H9 (cell line): Measurements from ENCODE around the gene DIP2C. TPM values are rescaled to one million over a fixed set of nuclear protein-coding genes. Genes with fewer than 3 reads are reported as not detected.

ENCODE experiments used
- DNase-seq: peaks from one replicate; pipeline ENCODE4 v3.0.0-alpha.2; 2017
- H2AFZ ChIP-seq: one replicate; pipeline ENCODE4 v1.6.1; 2013; ENCODE audit warnings: mild to moderate bottlenecking, low read length, control low read depth, moderate library complexity
- H2AK5ac ChIP-seq: 2 replicates; pipeline ENCODE4 v1.6.1; 2013; ENCODE audit warnings: low read length, control low read depth, mixed read lengths; ENCODE audit not compliant: insufficient read length
- H2BK120ac ChIP-seq: one replicate; pipeline ENCODE4 v1.6.1; 2013; ENCODE audit warnings: low read depth, mild to moderate bottlenecking, low read length, control low read depth, inconsistent platforms; ENCODE audit not compliant: poor library complexity, severe bottlenecking
- H2BK12ac ChIP-seq: 2 replicates; pipeline ENCODE4 v1.6.1; 2013; ENCODE audit warnings: low read length, control low read depth, mixed read lengths, low read depth; ENCODE audit not compliant: insufficient read length
- H2BK15ac ChIP-seq: 2 replicates; pipeline ENCODE4 v1.6.1; 2013; ENCODE audit warnings: low read depth, low read length, control low read depth
- H2BK20ac ChIP-seq: one replicate; pipeline ENCODE4 v1.6.1; 2013; ENCODE audit warnings: low read depth, mild to moderate bottlenecking, low read length, control low read depth, inconsistent platforms; ENCODE audit not compliant: poor library complexity, severe bottlenecking
- H2BK5ac ChIP-seq: 2 replicates; pipeline ENCODE4 v1.6.1; 2013; ENCODE audit warnings: low read length, control low read depth, mixed read lengths; ENCODE audit not compliant: insufficient read length
- H3K14ac ChIP-seq: 2 replicates; pipeline ENCODE4 v1.6.1; 2013; ENCODE audit warnings: low read length, control low read depth; ENCODE audit not compliant: insufficient read depth
- H3K18ac ChIP-seq: 2 replicates; pipeline ENCODE4 v1.6.1; 2013; ENCODE audit warnings: low read depth, mild to moderate bottlenecking, mixed read lengths, low read length, control low read depth; ENCODE audit not compliant: insufficient read length
- H3K23ac ChIP-seq: 2 replicates; pipeline ENCODE4 v1.6.1; 2013; ENCODE audit warnings: low read length, control low read depth, mixed read lengths, low read depth; ENCODE audit not compliant: insufficient read length
- H3K23me2 ChIP-seq: 2 replicates; pipeline ENCODE4 v1.6.1; 2013; ENCODE audit warnings: low read depth, mild to moderate bottlenecking, mixed read lengths, low read length, control low read depth; ENCODE audit not compliant: insufficient read length, poor library complexity, severe bottlenecking
- H3K27ac ChIP-seq: 2 replicates; pipeline ENCODE4 v1.5.1; 2013; ENCODE audit warnings: low read length, control low read depth, mixed read lengths, low read depth; ENCODE audit not compliant: insufficient read length
- H3K27me3 ChIP-seq: 2 replicates; pipeline ENCODE4 v1.6.1; 2013; ENCODE audit warnings: low read length, control low read depth, inconsistent platforms; ENCODE audit not compliant: insufficient read depth
- H3K4ac ChIP-seq: 2 replicates; pipeline ENCODE4 v1.6.1; 2013; ENCODE audit warnings: low read depth, mild to moderate bottlenecking, control low read depth, inconsistent platforms, low read length, moderate library complexity
- H3K4me1 ChIP-seq: 2 replicates; pipeline ENCODE4 v1.6.1; 2013; ENCODE audit warnings: low read length, control low read depth, inconsistent platforms; ENCODE audit not compliant: insufficient read depth
- H3K4me2 ChIP-seq: 2 replicates; pipeline ENCODE4 v1.6.1; 2013; ENCODE audit warnings: low read length, control low read depth, mixed read lengths; ENCODE audit not compliant: insufficient read length, insufficient read depth
- H3K56ac ChIP-seq: 2 replicates; pipeline ENCODE4 v1.6.1; 2013; ENCODE audit warnings: low read depth, mild to moderate bottlenecking, mixed read lengths, low read length, control low read depth; ENCODE audit not compliant: insufficient read length
- H3K79me1 ChIP-seq: 2 replicates; pipeline ENCODE4 v1.6.1; 2013; ENCODE audit warnings: low read depth, mild to moderate bottlenecking, moderate library complexity, low read length, control low read depth, inconsistent platforms; ENCODE audit not compliant: insufficient read depth, poor library complexity, severe bottlenecking
- H3K79me2 ChIP-seq: 2 replicates; pipeline ENCODE4 v1.6.1; 2013; ENCODE audit warnings: low read length, control low read depth, inconsistent platforms; ENCODE audit not compliant: insufficient read depth
- H3K9ac ChIP-seq: 2 replicates; pipeline ENCODE4 v1.6.1; 2013; ENCODE audit warnings: low read length, control low read depth, mixed read lengths; ENCODE audit not compliant: insufficient read length; ENCODE audit errors: extremely low read depth
- H3K9me3 ChIP-seq: one replicate; pipeline ENCODE4 v1.6.1; 2013; ENCODE audit warnings: low read depth, low read length, inconsistent platforms; ENCODE audit not compliant: control insufficient read depth
- H3T11ph ChIP-seq: one replicate; pipeline ENCODE4 v1.6.1; 2013; ENCODE audit warnings: mild to moderate bottlenecking, low read length, control low read depth, inconsistent platforms
- H4K20me1 ChIP-seq: one replicate; pipeline ENCODE4 v1.6.1; 2013; ENCODE audit not compliant: control insufficient read depth, insufficient read length, insufficient read depth
- H4K5ac ChIP-seq: 2 replicates; pipeline ENCODE4 v1.6.1; 2013; ENCODE audit warnings: low read depth, mild to moderate bottlenecking, mixed read lengths, low read length, control low read depth; ENCODE audit not compliant: insufficient read length
- H4K8ac ChIP-seq: replicated peaks from 2 replicates; pipeline ENCODE4 v1.6.1; 2013; ENCODE audit warnings: low read length, control low read depth, mixed read lengths, low read depth; ENCODE audit not compliant: insufficient read length
- H4K91ac ChIP-seq: 2 replicates; pipeline ENCODE4 v1.6.1; 2013; ENCODE audit warnings: low read depth, mild to moderate bottlenecking, moderate library complexity, mixed read lengths, low read length, control low read depth; ENCODE audit not compliant: insufficient read length
- H3K27ac Mint-ChIP-seq, 3 experiments: 2 replicates in 2 of 3; 3 replicates in 1 of 3; pipeline ENCODE4 v1.8.0; 2020 to 2021; ENCODE audit warnings: mixed read lengths in 3 of 3, mild to moderate bottlenecking in 1 of 3, moderate library complexity in 1 of 3
- H3K27me3 Mint-ChIP-seq: 2 replicates; pipeline ENCODE4 v1.8.0; 2021; ENCODE audit warnings: low read depth, mild to moderate bottlenecking, moderate library complexity, mixed read lengths
- H3K36me3 Mint-ChIP-seq, 3 experiments: 2 replicates in 2 of 3; 3 replicates in 1 of 3; pipeline ENCODE4 v1.8.0; 2020 to 2021; ENCODE audit warnings: low read depth in 3 of 3, mixed read lengths in 3 of 3; ENCODE audit not compliant: insufficient read depth in 1 of 3
- H3K4me1 Mint-ChIP-seq, 2 experiments: 2 replicates each; pipeline ENCODE4 v1.8.0; 2020; ENCODE audit warnings: mixed read lengths in 2 of 2
- H3K4me3 Mint-ChIP-seq, 2 experiments: 2 replicates in 1 of 2; 3 replicates in 1 of 2; pipeline ENCODE4 v1.8.0; 2020 to 2021; ENCODE audit warnings: mild to moderate bottlenecking in 2 of 2, mixed read lengths in 2 of 2, moderate library complexity in 1 of 2
- H3K9me3 Mint-ChIP-seq, 2 experiments: 2 replicates in 1 of 2; 3 replicates in 1 of 2; pipeline ENCODE4 v1.8.0; 2020; ENCODE audit warnings: mild to moderate bottlenecking in 2 of 2, mixed read lengths in 2 of 2, moderate library complexity in 1 of 2
- CTCF ChIP-seq: fragments of 200-600 bp; sonication (generic); conservative IDR thresholded peaks from 3 replicates; pipeline ENCODE4 v1.8.0; 2021; ENCODE audit warnings: antibody characterized with exemption, mild to moderate bottlenecking
- WGBS: extraction: QIAGEN DNeasy Blood & Tissue Kit; methylation state at CpG from one replicate; pipeline ENCODE4 v1.1.7; 2013; ENCODE audit warnings: missing lambda C conversion rate, low lambda C conversion rate, mixed read lengths; ENCODE audit not compliant: insufficient read length; ENCODE audit errors: extremely low coverage; 5-methylcytosine and 5-hydroxymethylcytosine counted together
- total RNA-seq: library from RNA; stranded (reverse); gene quantifications from 2 replicates; pipeline ENCODE4 v1.2.1, GENCODE V29; 2021

DIP2C gene
- total RNA-seq, 1 experiment from 2014 or later, result 7.9 TPM

GRCh38 chr10:561721-562120 lies 127.7 kb downstream of the DIP2C start:
- H3K14ac ChIP-seq, result no peak overlapping the region; the same call in 1 of the 2 replicates
- no peaks in the 10 kb centered on the region for H3K23me2 ChIP-seq
- H3K79me2 ChIP-seq, result no peaks in the 10 kb centered on the region; the same call in 1 of the 2 replicates
- H2AK5ac ChIP-seq, result no peak overlapping the region
- H3K9me3 ChIP-seq, result no peaks in the 10 kb centered on the region
- no peak overlapping the region for H3K56ac ChIP-seq
- H2BK12ac ChIP-seq, result no peak overlapping the region
- H3K27ac Mint-ChIP-seq, result no peak overlapping the region; a peak in 1 of 7 replicates
- H2BK5ac ChIP-seq, result no peak overlapping the region
- peaks cover 33 to 36% of the 10 kb centered on the region in 2 experiments for H3K4me1 Mint-ChIP-seq
- H2BK120ac ChIP-seq, result no peak overlapping the region
- H2BK20ac ChIP-seq, result no peak overlapping the region
- no peak overlapping the region for H2BK15ac ChIP-seq
- no peaks in the 10 kb centered on the region for H3K27me3 ChIP-seq
- H3T11ph ChIP-seq, result no peak overlapping the region
- H4K8ac ChIP-seq, result no peak overlapping the region
- TF ChIP-seq CTCF, result no peak
- no peak for DNase-seq
- no peak overlapping the region for H2AFZ ChIP-seq
- no peak overlapping the region for H4K91ac ChIP-seq
- H3K9ac ChIP-seq, result no peak overlapping the region
- WGBS, result no CpG with 5 or more reads among the region's 12 CpGs
- H3K4me2 ChIP-seq, result no peak overlapping the region
- peaks cover 5% of the 10 kb centered on the region for H3K79me1 ChIP-seq
- peaks cover 13 to 19% (median 14%) of the 10 kb centered on the region in 3 experiments for H3K36me3 Mint-ChIP-seq
- peaks cover 3% of the 10 kb centered on the region; the same call in 1 of the 2 replicates for H3K27me3 Mint-ChIP-seq
- H3K9me3 Mint-ChIP-seq, result peaks cover 13 to 19% of the 10 kb centered on the region in 2 experiments; a peak in 4 of 5 replicates
- H3K27ac ChIP-seq, result no peak overlapping the region
- H3K4ac ChIP-seq, result no peak overlapping the region
- no peak overlapping the region for H3K4me3 Mint-ChIP-seq
- no peaks in the 10 kb centered on the region for H4K20me1 ChIP-seq
- peaks cover 11% of the 10 kb centered on the region; the same call in 1 of the 2 replicates for H3K4me1 ChIP-seq
- no peak overlapping the region for H3K23ac ChIP-seq
- no peak overlapping the region for H4K5ac ChIP-seq
- no peak overlapping the region for H3K18ac ChIP-seq
